ENCODE data around the gene ZBTB44.

ZBTB44 gene

DNA sequence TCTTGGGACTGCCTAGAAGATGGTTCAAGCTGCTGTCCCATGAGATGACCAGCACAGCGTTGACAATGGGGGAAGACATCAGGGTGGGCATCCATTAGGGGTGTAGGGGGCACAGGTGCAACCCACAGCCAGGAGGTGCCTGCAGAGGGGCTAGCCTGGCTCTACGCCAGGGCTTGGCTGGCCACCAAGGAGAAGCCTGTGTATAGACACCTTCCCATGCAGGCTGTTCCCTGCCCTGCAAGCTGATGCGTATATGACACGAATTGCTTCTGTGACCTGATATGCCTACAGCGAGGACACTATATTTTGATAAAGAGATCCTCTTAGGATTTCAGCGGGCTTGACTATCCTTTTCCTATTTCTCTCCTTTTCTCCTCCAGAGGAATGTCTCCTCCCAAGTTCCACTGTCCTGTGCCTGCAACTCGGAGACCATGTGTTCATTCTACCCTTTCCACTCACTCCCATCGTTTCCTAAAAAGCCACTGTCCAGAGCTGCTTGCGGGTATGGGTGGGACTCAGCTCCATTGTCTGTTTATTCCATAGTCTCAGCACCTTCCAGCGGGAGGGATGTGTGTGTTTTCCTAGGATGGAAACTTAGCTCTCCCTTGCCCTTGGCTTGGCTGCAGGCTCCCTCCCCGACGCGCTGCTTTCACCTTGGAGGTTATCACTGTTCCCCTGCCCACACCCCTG lies 99.0 kb downstream of the ZBTB44 start:
- DNase-seq (ENCODE audit: low read depth in 1 of 2, low spot score in 1 of 2), result no peak

DNA sequence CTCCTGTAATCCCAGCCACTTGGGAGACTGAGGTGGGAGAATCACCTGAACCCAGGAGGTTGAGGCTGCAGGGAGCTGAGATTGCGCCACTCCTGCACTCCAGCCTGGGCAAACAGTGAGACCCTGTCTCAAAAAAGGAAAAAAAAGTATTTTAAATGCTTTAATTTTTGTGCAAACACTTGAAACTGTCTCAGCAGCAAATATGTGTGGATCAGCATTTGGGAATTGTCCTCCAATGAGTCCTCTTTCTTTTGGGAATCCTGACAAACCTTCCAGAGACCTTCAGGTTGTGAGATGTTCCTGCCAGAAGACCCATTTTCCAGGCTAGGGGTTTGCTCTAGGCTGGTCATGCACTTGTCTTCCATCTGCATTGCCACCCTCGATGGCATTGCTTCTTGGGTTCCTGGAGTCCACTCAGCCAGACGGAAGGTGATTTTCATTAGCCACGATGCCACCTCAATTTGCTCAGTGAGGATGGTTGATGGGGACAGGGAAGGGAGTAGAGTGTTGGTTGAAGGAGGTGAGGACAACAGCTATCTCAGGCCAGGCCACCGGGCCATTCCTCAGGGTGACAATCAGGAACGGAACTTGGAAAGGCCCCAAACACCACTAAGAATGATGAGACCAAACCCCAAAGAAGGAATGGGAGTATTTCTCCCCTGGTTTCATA lies 99.7 kb downstream of the ZBTB44 start:
- no peak for DNase-seq (ENCODE audit: low read depth in 1 of 2, low spot score in 1 of 2)

DNA sequence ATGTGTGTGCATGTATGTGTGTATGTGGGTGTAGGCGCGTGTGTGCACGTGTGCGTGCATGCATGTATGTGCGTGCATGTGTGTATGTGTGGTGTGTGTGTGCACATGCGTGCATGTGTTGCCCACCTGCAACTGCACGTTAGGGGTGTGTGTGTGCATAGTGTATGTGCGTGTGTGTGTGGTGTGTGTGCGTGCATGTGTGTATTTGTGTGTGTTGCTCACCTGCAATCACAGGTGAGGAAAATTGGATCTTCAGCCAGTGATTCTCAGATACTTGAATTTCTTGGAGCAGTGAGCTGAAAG lies 100.8 kb downstream of the ZBTB44 start:
- no peak for DNase-seq (ENCODE audit: low read depth in 1 of 2, low spot score in 1 of 2)

DNA sequence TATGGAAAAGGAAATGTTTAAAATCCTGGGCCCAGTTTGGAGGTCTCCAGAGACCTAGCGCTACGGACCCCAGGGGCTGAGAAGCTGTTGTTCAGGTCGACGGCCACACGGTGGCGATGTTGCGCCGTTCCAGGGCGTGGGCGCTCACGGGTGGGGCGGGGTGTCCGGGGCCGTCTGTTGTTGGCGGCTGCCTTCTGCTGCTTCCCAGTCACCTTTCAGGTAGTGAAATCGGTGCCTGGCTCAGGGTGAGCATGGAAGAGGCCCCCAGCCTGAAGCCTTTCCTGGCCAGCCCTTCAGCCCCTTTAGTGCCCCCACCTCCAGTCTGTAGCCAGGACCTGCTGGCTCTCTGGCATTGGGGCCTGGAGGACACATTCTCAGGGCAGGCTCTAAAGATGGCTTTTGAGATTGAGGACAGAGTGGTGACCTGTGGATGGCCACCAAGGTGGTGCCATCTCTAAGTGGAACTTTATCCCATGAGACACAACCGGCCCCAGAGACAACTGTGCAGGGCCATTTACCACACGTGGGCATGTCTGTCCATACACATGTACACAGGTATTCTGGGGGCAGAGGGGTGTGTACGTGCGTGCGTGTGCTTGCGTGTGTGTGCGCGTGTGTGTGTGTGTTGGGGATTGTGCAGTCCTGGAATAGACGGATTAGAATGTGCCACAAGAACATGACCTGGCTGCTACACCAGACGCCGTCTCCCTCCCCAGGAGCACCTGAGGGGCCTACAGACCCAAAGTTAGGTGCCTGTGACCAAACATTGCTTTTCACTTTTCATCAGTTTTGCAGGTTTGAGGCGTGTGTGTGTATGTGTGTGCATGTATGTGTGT lies 101.4 kb downstream of the ZBTB44 start:
- peak; percentile 46 to 62 for DNase-seq (ENCODE audit: low read depth in 1 of 2, low spot score in 1 of 2)

DNA sequence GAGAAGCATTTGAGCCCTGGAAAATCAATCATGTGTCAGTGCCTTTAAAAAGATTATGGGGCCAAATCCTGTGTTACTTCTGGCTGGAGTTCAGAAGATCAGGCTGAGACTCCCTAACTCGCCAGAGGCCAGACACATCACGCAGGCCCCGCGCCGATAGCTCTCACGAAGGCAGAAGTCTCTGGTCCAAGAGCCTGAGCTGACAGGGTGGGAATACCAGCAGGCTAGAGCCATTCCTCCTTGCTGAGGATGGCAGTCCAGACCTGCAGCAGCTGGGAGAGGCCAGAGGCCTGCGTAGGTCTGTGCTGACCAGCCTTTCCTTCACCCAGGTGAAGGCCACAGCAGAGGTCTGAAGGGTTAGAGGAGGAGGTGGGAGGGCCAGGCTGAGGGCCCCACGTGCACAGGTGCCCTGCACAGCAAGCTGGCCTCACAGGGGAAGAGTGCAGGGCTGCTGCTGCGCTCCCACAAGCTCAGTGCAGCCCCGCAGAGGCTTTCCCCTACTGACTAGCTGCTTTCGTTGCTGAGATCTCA lies 102.2 kb downstream of the ZBTB44 start:
- no peak for DNase-seq (ENCODE audit: low read depth in 1 of 2, low spot score in 1 of 2)

DNA sequence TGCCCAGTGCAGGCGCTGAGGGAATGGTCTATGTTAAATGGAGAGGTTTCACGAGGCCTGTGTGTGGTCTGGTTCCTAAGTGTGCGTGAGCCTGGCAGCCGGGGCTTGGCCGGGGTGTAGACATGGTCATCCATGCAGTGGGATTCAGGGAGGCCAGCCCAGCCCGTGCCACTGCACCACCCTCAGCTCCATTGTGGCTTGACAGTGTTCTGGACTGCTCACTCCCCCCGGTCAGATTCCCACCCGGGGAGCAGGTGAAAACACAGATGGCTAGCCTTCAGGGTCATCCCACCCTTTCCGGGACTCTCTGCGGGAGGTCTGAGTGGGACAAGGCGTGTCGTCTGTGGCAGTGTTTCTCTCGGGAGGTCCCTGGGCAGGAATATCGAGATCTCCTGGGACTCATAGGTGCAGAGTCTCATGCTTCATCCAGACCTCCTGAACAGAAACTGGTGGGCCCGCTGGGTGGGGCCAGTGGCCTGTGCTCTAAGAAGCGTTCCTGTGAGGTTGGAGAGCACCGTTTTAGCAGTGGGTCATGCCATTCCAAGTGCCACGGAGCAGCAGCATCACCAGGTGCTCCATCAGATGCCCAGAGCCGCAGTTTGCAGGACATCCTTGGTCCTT lies 102.8 kb downstream of the ZBTB44 start:
- no peak for DNase-seq (ENCODE audit: low read depth in 1 of 2, low spot score in 1 of 2)

DNA sequence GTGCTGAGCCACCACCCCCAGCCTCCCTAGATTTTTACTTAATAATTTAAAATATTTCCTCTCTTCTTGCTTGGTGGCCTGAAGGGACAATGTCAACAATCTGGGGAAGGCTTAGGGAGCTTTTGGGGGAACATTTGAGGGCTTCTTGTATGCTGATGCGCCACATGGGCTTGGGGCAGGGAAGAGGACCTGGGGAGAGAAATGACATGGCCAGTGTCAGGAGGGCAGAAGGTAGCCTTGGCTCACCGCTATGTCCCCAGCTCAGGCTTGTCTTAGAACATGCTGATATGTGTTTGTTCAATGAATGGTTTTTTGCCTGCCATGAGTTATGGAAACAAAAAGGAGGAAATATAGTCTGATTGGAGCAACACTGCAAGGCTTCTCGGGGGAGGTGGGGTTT lies 103.6 kb downstream of the ZBTB44 start:
- no peak for DNase-seq (ENCODE audit: low read depth in 1 of 2, low spot score in 1 of 2)

DNA sequence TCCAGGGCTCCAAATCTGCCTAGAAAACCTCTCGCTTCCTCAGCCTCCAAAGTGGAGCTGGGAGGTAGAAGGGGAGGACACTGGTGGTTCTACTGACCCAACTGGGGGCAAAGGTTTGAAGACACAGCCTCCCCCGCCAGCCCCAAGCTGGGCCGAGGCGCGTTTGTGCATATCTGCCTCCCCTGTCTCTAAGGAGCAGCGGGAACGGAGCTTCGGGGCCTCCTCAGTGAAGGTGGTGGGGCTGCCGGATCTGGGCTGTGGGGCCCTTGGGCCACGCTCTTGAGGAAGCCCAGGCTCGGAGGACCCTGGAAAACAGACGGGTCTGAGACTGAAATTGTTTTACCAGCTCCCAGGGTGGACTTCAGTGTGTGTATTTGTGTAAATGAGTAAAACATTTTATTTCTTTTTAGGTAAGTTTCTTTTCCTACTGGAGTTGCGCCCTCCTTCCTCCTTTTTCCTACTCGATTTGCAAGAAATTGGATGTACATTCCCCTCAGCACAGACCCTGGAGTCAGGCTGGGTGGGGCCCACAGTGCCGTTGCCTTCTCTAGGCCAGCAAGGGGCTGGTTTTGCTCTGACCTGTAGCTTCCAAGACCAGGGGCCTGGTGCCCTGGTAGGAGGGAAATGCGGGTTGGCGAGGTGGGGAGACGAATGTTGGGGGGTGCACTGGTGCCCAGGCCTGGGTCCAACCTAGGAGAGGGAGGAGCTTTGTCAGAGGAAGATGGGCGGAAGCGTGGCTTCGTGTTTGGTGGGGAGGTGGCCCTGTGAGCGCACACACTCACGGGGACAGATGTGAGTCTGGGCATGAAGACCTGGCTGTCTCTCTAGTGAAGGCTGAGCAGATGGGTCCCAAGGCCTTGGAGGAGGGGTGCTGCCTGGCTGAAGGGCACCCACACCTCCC lies 104.5 kb downstream of the ZBTB44 start:
- no peak for DNase-seq (ENCODE audit: low read depth in 1 of 2, low spot score in 1 of 2)

DNA sequence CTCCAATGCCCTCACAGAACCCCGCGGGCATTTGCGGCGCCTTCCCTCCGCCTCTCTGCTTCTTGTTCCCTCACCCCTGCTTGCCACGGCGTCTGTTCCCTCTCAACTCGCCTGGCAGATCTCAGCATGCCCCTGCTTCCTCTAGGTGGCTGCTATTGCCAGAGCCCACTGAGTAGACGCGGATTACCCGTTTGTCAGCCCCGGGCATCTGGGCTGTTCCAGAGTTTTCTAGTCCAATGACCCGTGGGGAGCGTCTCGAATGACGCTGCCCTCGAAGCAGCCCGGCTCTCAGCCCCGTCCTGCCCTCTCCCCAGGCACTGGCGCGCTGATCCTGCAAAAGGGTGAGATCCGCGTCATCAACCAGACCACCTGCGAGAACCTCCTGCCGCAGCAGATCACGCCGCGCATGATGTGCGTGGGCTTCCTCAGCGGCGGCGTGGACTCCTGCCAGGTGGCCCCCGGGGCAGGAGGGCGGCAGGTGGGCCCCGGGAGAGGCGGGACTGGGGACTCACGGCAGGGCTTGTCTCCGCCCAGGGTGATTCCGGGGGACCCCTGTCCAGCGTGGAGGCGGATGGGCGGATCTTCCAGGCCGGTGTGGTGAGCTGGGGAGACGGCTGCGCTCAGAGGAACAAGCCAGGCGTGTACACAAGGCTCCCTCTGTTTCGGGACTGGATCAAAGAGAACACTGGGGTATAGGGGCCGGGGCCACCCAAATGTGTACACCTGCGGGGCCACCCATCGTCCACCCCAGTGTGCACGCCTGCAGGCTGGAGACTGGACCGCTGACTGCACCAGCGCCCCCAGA lies 105.4 kb downstream of the ZBTB44 start:
- DNase-seq (ENCODE audit: low read depth in 1 of 2, low spot score in 1 of 2), result no peak

DNA sequence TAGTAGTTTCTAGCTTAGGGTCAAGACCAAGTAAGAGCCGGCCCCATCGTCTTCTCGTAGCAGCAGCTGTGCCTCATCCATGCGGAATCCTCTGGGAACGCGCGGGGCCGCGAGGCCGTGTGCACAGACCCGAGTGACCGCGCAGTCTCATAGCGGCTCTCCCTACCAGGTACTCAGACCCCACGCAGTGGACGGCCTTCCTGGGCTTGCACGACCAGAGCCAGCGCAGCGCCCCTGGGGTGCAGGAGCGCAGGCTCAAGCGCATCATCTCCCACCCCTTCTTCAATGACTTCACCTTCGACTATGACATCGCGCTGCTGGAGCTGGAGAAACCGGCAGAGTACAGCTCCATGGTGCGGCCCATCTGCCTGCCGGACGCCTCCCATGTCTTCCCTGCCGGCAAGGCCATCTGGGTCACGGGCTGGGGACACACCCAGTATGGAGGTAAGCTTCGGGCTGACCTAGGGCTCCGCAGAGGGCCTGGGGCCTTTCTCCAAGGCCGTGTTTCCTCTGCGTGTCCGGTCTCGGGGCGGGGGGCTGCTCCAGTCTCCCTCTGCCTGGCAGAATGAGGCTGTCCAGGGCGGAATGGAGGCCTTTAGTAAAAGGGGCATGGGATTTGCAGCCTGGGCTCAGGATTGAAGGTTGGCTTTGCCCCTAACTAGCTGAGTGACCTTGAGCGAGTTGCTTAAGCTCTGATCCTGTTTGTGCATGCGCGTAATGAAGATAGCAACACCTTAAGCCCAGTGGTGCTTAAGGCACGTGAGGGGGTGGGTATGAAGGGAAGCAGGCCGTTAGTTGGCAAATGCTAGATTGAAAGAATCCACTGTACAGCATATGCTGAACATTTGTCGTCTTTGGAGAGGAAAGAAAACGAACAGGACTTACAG lies 106.2 kb downstream of the ZBTB44 start:
- DNase-seq (ENCODE audit: low read depth in 1 of 2, low spot score in 1 of 2), result no peak

DNA sequence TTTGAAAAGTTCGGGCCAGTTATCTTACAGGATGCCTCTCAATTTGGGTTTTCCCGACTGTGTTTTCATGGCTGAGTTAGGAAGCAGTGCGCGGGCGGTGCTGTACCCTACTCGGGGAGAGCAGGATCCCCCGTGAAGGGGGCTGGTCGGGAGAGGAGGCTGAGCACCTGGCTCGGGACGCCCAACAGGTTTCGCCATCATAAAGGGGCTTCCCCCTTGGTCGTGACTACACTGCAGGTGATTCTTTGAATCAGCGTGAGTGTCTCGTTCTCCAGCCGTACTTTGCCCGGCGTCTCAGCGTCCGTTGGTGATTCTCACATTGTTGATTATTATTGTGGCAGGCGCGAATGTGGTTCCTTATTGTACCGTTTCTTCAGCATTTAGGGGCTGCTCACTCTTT lies 108.6 kb downstream of the ZBTB44 start:
- no peak for DNase-seq (ENCODE audit: low read depth in 1 of 2, low spot score in 1 of 2)

DNA sequence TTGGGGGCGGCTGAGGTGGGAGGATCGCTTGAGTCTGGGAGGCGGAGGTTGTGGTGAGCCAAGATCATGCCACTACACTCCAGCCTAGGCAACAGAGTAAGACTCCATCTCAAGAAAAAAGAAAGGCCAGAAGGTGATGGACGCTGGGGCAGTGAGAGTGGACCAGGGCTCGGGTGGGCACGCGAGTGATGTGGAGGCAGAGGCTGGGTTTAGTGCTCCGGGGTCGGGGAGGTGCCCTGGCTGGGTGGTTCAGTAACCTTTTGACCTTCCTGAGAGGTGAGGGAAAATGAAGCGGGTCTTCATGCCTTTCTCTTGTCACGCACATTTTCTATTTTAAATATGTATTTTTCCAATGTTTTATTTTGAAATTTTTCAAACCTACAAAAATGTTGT lies 110.0 kb downstream of the ZBTB44 start:
- no peak for DNase-seq (ENCODE audit: low read depth in 1 of 2, low spot score in 1 of 2)

DNA sequence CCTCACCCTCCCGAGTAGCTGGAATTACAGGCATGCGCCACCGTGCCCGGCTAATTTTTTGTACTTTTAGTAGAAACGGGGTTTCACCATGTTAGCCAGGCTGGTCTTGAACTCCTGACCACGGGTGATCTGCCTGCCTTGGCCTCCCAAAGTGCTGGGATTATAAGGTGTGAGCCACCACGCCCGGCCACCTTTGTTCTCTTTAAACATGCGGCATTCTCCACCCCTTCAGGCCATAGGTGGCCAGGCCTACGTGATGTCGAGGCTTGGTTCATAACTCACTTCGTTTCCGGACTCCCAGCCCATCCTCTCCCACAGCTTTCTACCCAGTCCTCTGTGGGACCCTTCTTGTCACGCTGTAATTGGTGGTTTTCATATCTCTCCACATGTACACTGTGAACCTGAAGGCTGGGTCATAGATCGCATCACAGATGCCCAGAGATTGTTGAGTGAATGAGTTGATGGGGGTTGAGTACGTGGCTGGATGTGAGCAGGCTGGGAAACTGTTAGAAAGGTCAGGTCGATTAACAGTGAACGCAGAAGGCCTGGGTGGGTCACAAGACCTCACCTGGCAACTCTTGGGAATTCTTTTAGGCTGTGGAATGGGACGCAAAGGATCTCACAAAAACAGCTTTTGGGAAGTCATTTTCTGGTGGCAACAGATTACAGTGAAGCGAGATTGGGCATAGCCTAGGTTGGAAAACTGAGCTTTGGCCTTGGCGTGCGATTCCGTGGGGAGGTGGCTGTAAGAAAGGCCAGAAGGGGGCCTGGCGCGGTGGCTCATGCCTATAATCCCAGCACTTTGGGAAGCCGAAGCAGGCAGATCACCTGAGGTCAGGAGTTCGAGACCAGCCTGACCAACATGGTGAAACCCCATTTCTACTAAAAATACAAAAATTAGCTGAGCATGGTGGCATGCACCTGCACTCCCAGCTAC lies 110.7 kb downstream of the ZBTB44 start:
- no peak for DNase-seq (ENCODE audit: low read depth in 1 of 2, low spot score in 1 of 2)

DNA sequence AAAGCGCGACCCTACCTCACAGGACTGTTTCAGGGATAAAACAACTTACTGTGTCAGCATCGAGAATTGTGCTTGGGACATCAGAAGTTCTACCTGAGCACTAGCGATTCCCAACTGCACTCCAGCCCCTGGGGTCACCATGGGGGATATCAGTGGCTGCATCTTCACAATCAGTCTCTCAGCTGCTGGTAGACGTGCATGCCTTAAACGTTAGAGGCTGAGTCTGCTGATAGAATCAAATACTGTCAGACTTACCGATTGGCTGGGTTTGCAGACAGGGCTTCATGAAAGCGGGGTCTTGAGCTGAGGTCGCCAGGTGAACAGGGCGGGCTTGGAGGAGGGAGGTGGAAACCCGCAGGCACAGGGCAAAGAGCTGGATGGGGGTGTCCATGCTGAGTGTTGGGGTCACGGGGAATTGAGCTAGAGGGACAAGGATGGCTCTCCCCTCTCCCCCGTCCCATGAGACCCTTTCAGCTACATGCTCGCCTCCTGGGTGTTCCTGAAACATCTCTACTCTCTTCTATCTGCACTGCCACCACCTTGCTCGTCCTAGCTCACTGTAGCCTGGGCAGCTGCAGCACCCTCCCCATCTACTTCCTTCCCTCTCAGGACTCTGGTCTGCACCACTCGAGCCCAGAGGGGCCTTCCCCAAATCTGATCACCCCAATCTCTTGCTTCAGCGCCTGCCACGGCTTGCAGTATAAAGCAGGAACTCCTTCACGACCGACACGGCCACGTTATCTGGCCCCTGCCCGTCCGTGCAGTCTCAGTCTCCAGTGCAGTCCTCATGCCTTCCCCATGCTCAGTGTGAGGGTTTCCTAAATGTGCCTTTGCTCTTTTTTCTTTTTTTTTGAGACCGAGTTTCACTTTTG lies 111.7 kb downstream of the ZBTB44 start:
- DNase-seq (ENCODE audit: low read depth in 1 of 2, low spot score in 1 of 2), result no peak

DNA sequence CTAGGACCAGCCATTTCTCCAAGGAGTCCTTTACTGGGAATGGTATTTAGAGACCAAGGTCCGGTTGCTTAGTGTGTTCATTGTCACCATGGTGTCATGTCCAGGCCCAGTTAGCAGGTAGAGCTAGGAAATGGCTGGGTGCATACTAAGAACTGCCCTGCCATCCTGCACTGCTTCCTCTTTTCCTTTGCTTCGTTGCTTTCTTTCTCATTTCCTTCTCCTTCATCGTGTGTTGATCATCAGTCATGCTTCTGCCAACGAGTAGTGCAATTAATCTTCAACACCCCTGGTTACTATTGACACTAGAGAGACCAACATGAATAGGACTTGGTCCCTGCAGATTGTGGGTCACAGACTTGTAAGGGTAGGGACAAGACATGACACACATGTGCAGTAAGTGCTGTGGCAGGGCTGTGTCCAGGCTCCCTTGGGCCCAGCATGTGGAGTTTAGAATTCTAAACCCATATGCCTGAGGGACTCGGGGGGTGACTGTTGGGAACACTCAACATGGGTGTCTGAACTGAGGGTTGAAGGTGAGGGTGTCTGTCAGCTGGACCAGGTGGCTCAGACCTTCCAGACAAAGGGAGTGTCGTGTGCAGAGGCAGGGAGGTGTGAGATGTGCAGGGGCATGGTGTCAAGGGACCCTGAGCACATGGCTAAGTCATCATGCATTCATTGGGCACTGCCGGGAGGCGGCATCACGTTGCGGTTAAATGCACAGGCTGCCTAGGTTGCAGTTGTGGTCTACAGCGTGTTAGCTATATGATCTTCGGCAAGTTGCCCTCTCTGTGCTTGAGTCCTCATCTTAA lies 112.5 kb downstream of the ZBTB44 start:
- DNase-seq (ENCODE audit: low read depth in 1 of 2, low spot score in 1 of 2), result no peak

DNA sequence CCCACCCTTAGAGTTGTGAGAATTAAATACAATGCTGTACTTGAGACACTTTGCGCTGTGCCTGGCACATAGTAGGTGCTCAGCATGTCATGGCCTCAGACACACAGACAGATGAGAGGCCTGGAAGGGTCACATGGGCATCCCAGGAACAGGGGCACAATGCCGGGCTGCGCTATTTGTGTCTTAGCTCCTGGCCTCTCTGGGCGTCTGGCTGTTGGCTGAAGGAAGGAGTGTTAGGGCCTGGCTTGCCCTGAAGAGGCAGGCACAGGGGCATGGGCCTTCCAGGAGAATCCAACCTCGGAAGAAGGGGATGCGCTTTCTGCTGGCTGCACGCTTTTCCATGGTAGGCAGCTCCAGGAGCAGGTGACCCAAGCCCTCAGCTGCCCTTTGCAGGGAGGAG lies 113.7 kb downstream of the ZBTB44 start:
- no peak for DNase-seq (ENCODE audit: low read depth in 1 of 2, low spot score in 1 of 2)

All from activated CD4-positive, alpha-beta T cell treated with anti-CD3 and anti-CD28 coated beads, Interleukin-2, amount 50 U/mL, for 24 hours (primary cell).